ENCODE measurements around the gene GPR84.

GPR84 gene

DNA sequence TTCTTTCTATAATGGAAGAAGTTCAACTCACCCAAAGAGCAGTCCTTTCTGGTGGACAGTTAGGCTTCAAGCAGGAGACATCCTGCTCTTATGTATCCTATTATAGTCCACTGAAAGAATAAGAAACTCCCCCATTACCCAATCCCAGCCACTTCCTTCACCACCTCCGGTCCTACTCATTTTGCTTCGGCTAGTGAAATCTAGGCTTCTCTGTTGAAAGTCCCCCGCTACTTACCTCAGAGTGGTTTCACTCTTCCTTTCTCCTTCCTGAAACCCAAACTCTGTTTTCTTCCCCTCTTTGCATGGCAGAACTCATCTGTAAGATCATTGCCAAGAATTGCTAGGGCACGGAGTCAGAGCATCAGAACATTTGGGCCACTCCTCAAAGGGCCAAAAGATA is at the start of gene GPR84:
Gene GPR84, minus strand, starts transcription at position 74 of the 400 bp plus-strand sequence. CDS start 635 bp downstream, outside the sequence.
- DNase-seq (ENCODE audit: low read depth, low spot score), result no peak
- Histone ChIP-seq H3K9ac (ENCODE audit: insufficient read length, low read depth) (no peak within 1 kb of the TSS), H3K4me3 (ENCODE audit: insufficient read length, low read depth) (no peak within 1 kb of the TSS), H3K4me1 (ENCODE audit: insufficient read depth, insufficient read length) (peaks cover 12% of the 10 kb centered on the region), H3K27me3 (ENCODE audit: insufficient read depth, insufficient read length) (no peaks in the 10 kb centered on the region), H3K36me3 (ENCODE audit: insufficient read depth, insufficient read length, low read length) (no peaks in the 10 kb centered on the region), H3K9me3 (ENCODE audit: insufficient read depth, low read length) (no peaks in the 10 kb centered on the region)
- TF ChIP-seq SUZ12 (IDR thresholded peaks at IDR 0.05; ENCODE audit: extremely low read depth, insufficient read depth, insufficient read length) (no peak), ZNF274 (IDR thresholded peaks at IDR 0.05; ENCODE audit: low read depth, low read length) (no peak), YY1 (IDR thresholded peaks at IDR 0.05; ENCODE audit: insufficient read depth, insufficient read length) (no peak)

- Histone ChIP-seq H3K9me3 (ENCODE audit: insufficient read depth, low read length) (no peaks in the 10 kb centered on the region), H3K4me1 (ENCODE audit: insufficient read depth, insufficient read length) (peaks cover 10% of the 10 kb centered on the region), H3K27me3 (ENCODE audit: insufficient read depth, insufficient read length) (peaks cover 2% of the 10 kb centered on the region), H3K4me3 (ENCODE audit: insufficient read length, low read depth) (no peak overlapping the region), H3K36me3 (ENCODE audit: insufficient read depth, insufficient read length, low read length) (peaks cover 66% of the 10 kb centered on the region), H3K9ac (ENCODE audit: insufficient read length, low read depth) (no peak overlapping the region)
- no peak for DNase-seq (ENCODE audit: low read depth, low spot score)
- TF ChIP-seq YY1 (IDR thresholded peaks at IDR 0.05; ENCODE audit: insufficient read depth, insufficient read length) (no peak), SUZ12 (IDR thresholded peaks at IDR 0.05; ENCODE audit: extremely low read depth, insufficient read depth, insufficient read length) (no peak), ZNF274 (IDR thresholded peaks at IDR 0.05; ENCODE audit: low read depth, low read length) (no peak)
These were observed 49.3 kb upstream of the GPR84 start for GRCh38 chr12:54413284-54414190.

GRCh38 chr12:54412786-54413185 is 48.5 kb upstream of the GPR84 start:
- H3K9ac ChIP-seq (ENCODE audit: insufficient read length, low read depth), result no peak overlapping the region
- H3K27me3 ChIP-seq (ENCODE audit: insufficient read depth, insufficient read length), result peaks cover 2% of the 10 kb centered on the region
- peaks cover 72% of the 10 kb centered on the region for H3K36me3 ChIP-seq (ENCODE audit: insufficient read depth, insufficient read length, low read length)

DNA sequence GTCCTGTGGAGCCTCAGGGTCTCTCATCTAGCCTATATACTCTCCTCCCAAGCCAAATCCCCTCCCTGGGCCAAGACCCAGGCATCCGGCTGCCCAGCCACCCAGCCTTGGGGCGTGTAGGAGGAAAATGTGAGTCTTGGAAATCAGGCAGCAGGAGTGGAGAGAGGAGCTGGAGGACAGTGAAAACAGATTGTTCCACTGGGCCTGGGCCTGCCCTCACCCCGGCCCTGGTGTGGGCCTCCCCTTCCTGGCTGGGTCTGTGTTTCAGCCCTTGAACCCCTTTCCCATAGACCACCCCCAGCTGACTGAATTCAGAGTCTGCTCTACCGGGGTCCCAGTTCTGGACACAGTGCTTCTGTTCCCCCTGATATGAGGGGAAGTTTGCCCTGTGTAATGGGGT is 48.1 kb upstream of the GPR84 start:
- H3K4me3 ChIP-seq (ENCODE audit: insufficient read length, low read depth), result no peak overlapping the region
- DNase-seq (ENCODE audit: low read depth, low spot score), result no peak
- no peaks in the 10 kb centered on the region for H3K9me3 ChIP-seq (ENCODE audit: insufficient read depth, low read length)
- H3K36me3 ChIP-seq (ENCODE audit: insufficient read depth, insufficient read length, low read length), result peaks cover 77% of the 10 kb centered on the region
- no peak for TF ChIP-seq ZNF274 (IDR thresholded peaks at IDR 0.05; ENCODE audit: low read depth, low read length)
- no peak for TF ChIP-seq YY1 (IDR thresholded peaks at IDR 0.05; ENCODE audit: insufficient read depth, insufficient read length)
- TF ChIP-seq SUZ12 (IDR thresholded peaks at IDR 0.05; ENCODE audit: extremely low read depth, insufficient read depth, insufficient read length), result no peak
- no peaks in the 10 kb centered on the region for H3K27me3 ChIP-seq (ENCODE audit: insufficient read depth, insufficient read length)
- peaks cover 8% of the 10 kb centered on the region for H3K4me1 ChIP-seq (ENCODE audit: insufficient read depth, insufficient read length)
- H3K9ac ChIP-seq (ENCODE audit: insufficient read length, low read depth), result no peak overlapping the region

More at GRCh38 chr12:54412786-54413185, 48.5 kb upstream of the GPR84 start:
- Histone ChIP-seq H3K4me1 (ENCODE audit: insufficient read depth, insufficient read length) (peaks cover 10% of the 10 kb centered on the region), H3K9me3 (ENCODE audit: insufficient read depth, low read length) (no peaks in the 10 kb centered on the region), H3K4me3 (ENCODE audit: insufficient read length, low read depth) (no peak overlapping the region)
- TF ChIP-seq YY1 (IDR thresholded peaks at IDR 0.05; ENCODE audit: insufficient read depth, insufficient read length) (no peak), SUZ12 (IDR thresholded peaks at IDR 0.05; ENCODE audit: extremely low read depth, insufficient read depth, insufficient read length) (no peak), ZNF274 (IDR thresholded peaks at IDR 0.05; ENCODE audit: low read depth, low read length) (no peak)
- DNase-seq (ENCODE audit: low read depth, low spot score), result no peak

- no peak for DNase-seq (ENCODE audit: low read depth, low spot score)
- Histone ChIP-seq H3K9ac (ENCODE audit: insufficient read length, low read depth) (no peak overlapping the region), H3K9me3 (ENCODE audit: insufficient read depth, low read length) (no peaks in the 10 kb centered on the region), H3K27me3 (ENCODE audit: insufficient read depth, insufficient read length) (no peaks in the 10 kb centered on the region), H3K4me3 (ENCODE audit: insufficient read length, low read depth) (no peak overlapping the region), H3K36me3 (ENCODE audit: insufficient read depth, insufficient read length, low read length) (peaks cover 81% of the 10 kb centered on the region), H3K4me1 (ENCODE audit: insufficient read depth, insufficient read length) (peaks cover 8% of the 10 kb centered on the region)
- TF ChIP-seq ZNF274 (IDR thresholded peaks at IDR 0.05; ENCODE audit: low read depth, low read length) (no peak), SUZ12 (IDR thresholded peaks at IDR 0.05; ENCODE audit: extremely low read depth, insufficient read depth, insufficient read length) (no peak), YY1 (IDR thresholded peaks at IDR 0.05; ENCODE audit: insufficient read depth, insufficient read length) (no peak)
These were observed 47.3 kb upstream of the GPR84 start for GRCh38 chr12:54411391-54412241.

- Histone ChIP-seq H3K27me3 (ENCODE audit: insufficient read depth, insufficient read length) (no peaks in the 10 kb centered on the region), H3K4me3 (ENCODE audit: insufficient read length, low read depth) (no peak overlapping the region), H3K9me3 (ENCODE audit: insufficient read depth, low read length) (no peaks in the 10 kb centered on the region), H3K9ac (ENCODE audit: insufficient read length, low read depth) (no peak overlapping the region), H3K36me3 (ENCODE audit: insufficient read depth, insufficient read length, low read length) (peaks cover 91% of the 10 kb centered on the region), H3K4me1 (ENCODE audit: insufficient read depth, insufficient read length) (peaks cover 10% of the 10 kb centered on the region)
- TF ChIP-seq YY1 (IDR thresholded peaks at IDR 0.05; ENCODE audit: insufficient read depth, insufficient read length) (no peak), SUZ12 (IDR thresholded peaks at IDR 0.05; ENCODE audit: extremely low read depth, insufficient read depth, insufficient read length) (no peak), ZNF274 (IDR thresholded peaks at IDR 0.05; ENCODE audit: low read depth, low read length) (no peak)
- no peak for DNase-seq (ENCODE audit: low read depth, low spot score)
These were observed 45.0 kb upstream of the GPR84 start for GRCh38 chr12:54409267-54409666.

All from NT2/D1 (cell line).